ENCODE measurements around the gene ACLY.

The ACLY gene

DNA sequence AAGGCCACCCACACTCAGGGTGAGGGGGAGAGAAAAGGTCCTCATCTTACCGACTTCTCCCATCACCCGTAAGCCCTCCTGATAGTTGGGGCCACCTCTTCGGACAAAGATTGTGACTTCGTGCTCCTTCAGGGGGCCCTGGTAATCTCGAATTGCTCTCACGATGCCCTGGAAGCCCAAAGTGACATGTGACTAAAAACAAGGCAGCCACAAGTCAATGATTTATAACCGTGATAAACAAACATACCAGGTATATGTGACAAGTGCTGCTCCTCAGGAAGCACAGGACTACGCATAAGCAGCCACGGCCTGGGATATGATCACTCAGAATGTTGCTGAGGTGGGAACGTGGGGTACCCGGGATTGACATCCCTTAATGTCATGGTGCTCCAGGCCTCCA, 17.1 kb downstream of the ACLY start:
- H3K4me3 ChIP-seq (replicated peaks; ENCODE audit: insufficient read depth, low read length) = no peak overlapping the region
- no peak for DNase-seq (ENCODE audit: low read depth in 1 of 2, low spot score in 1 of 2)
- H3K27me3 ChIP-seq (ENCODE audit: insufficient read depth, poor library complexity, severe bottlenecking) = no peaks in the 10 kb centered on the region
- no peak for TF ChIP-seq SPI1 (IDR thresholded peaks at IDR 0.05; ENCODE audit: borderline replicate concordance, low read depth)
- TF ChIP-seq POLR2AphosphoS5 (IDR thresholded peaks at IDR 0.05; ENCODE audit: low read depth) = no peak
- no peak for TF ChIP-seq GABPA (IDR thresholded peaks at IDR 0.05; ENCODE audit: low read depth)
- TF ChIP-seq, protein P1, sequence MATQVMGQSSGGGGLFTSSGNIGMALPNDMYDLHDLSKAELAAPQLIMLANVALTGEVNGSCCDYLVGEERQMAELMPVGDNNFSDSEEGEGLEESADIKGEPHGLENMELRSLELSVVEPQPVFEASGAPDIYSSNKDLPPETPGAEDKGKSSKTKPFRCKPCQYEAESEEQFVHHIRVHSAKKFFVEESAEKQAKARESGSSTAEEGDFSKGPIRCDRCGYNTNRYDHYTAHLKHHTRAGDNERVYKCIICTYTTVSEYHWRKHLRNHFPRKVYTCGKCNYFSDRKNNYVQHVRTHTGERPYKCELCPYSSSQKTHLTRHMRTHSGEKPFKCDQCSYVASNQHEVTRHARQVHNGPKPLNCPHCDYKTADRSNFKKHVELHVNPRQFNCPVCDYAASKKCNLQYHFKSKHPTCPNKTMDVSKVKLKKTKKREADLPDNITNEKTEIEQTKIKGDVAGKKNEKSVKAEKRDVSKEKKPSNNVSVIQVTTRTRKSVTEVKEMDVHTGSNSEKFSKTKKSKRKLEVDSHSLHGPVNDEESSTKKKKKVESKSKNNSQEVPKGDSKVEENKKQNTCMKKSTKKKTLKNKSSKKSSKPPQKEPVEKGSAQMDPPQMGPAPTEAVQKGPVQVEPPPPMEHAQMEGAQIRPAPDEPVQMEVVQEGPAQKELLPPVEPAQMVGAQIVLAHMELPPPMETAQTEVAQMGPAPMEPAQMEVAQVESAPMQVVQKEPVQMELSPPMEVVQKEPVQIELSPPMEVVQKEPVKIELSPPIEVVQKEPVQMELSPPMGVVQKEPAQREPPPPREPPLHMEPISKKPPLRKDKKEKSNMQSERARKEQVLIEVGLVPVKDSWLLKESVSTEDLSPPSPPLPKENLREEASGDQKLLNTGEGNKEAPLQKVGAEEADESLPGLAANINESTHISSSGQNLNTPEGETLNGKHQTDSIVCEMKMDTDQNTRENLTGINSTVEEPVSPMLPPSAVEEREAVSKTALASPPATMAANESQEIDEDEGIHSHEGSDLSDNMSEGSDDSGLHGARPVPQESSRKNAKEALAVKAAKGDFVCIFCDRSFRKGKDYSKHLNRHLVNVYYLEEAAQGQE (IDR thresholded peaks at IDR 0.05; ENCODE audit: insufficient replicate concordance, low read depth) = no peak
- TF ChIP-seq CTCF (IDR thresholded peaks at IDR 0.05; ENCODE audit: insufficient read depth, low read length) = no peak
- H3K27ac ChIP-seq (replicated peaks) = no peak overlapping the region

DNA sequence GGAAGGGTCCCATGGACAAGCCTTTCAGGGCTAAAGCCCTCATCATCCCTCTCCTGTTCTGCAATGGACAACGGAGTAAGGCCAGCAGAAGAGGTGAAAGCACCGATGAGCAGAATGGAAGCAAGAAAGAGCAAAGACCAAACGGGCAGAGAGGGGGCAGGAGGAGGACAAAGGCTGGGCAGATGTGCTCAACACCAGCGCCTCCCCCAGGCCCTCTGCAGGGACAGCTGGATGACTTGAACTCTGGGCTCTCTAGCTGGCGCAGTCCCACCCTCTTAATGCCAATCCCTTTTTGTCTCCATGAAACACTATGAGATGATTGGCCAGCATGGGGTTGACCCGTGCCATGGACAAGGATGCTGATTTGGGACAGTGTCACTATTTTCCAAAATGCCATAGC, 22.0 kb downstream of the ACLY start:
- H3K4me3 ChIP-seq (replicated peaks; ENCODE audit: insufficient read depth, low read length) = no peak overlapping the region
- TF ChIP-seq, protein P1 (IDR thresholded peaks at IDR 0.05; ENCODE audit: insufficient replicate concordance, low read depth) = no peak
- TF ChIP-seq CTCF (IDR thresholded peaks at IDR 0.05; ENCODE audit: insufficient read depth, low read length) (no peak), GABPA (IDR thresholded peaks at IDR 0.05; ENCODE audit: low read depth) (no peak), POLR2AphosphoS5 (IDR thresholded peaks at IDR 0.05; ENCODE audit: low read depth) (no peak), SPI1 (IDR thresholded peaks at IDR 0.05; ENCODE audit: borderline replicate concordance, low read depth) (no peak)
- no peaks in the 10 kb centered on the region for H3K27me3 ChIP-seq (ENCODE audit: insufficient read depth, poor library complexity, severe bottlenecking)
- DNase-seq (ENCODE audit: low read depth in 1 of 2, low spot score in 1 of 2) = no peak
- no peak overlapping the region for H3K27ac ChIP-seq (replicated peaks)

- H3K27me3 ChIP-seq (ENCODE audit: insufficient read depth, poor library complexity, severe bottlenecking) = no peaks in the 10 kb centered on the region
- TF ChIP-seq SPI1 (IDR thresholded peaks at IDR 0.05; ENCODE audit: borderline replicate concordance, low read depth) (no peak), CTCF (IDR thresholded peaks at IDR 0.05; ENCODE audit: insufficient read depth, low read length) (no peak), POLR2AphosphoS5 (IDR thresholded peaks at IDR 0.05; ENCODE audit: low read depth) (no peak), GABPA (IDR thresholded peaks at IDR 0.05; ENCODE audit: low read depth) (no peak)
- TF ChIP-seq, protein P1 (IDR thresholded peaks at IDR 0.05; ENCODE audit: insufficient replicate concordance, low read depth) = no peak
- no peak overlapping the region for H3K4me3 ChIP-seq (replicated peaks; ENCODE audit: insufficient read depth, low read length)
- H3K27ac ChIP-seq (replicated peaks) = no peak overlapping the region
- DNase-seq (ENCODE audit: low read depth in 1 of 2, low spot score in 1 of 2) = no peak
Measured at GRCh38 chr17:41895617-41896016, 23.1 kb downstream of the ACLY start.
